Psoas muscle (tissue), 8 donors: ENCODE data around the gene TBX18. TPM values are rescaled to one million over a fixed set of nuclear protein-coding genes. Genes with fewer than 3 reads are reported as not detected.

ENCODE experiments used
- ATAC-seq, 4 donors: fragments of 200-7000 bp; cut with Tn5 transposase; one replicate each; pipeline ENCODE4 v1.9.1; 2020; ENCODE audit warnings: moderate library complexity in 3 of 4, mild to moderate bottlenecking in 2 of 4
- DNase-seq, 2 donors: peaks; one replicate each; pipeline ENCODE4 v3.0.0-alpha.2; 2020
- H3K27ac ChIP-seq: fragments of 200-600 bp; one replicate; pipeline ENCODE4 v1.8.0; 2022
- H3K27me3 ChIP-seq, 3 donors: fragments of 200-600 bp in 1 of 3; one replicate each; pipeline versions ENCODE4 v1.6.1 to v1.8.0; 2013 to 2022; ENCODE audit warnings: low read length in 2 of 3, mild to moderate bottlenecking in 2 of 3, moderate library complexity in 1 of 3; ENCODE audit not compliant: insufficient read depth in 3 of 3
- H3K36me3 ChIP-seq, 2 donors: fragments of 200-600 bp in 1 of 2; one replicate each; pipeline versions ENCODE4 v1.6.1 to v1.8.0; 2013 to 2022; ENCODE audit warnings: low read depth in 1 of 2, mild to moderate bottlenecking in 1 of 2, moderate library complexity in 1 of 2; ENCODE audit not compliant: insufficient read depth in 1 of 2
- H3K4me1 ChIP-seq: fragments of 200-600 bp; one replicate; pipeline ENCODE4 v1.8.0; 2022
- H3K4me3 ChIP-seq: fragments of 200-600 bp; one replicate; pipeline ENCODE4 v1.8.0; 2022; ENCODE audit warnings: mild to moderate bottlenecking
- H3K9me3 ChIP-seq: fragments of 200-600 bp; one replicate; pipeline ENCODE4 v1.8.0; 2022
- WGBS, 3 donors: extraction: QIAGEN DNeasy Blood & Tissue Kit; methylation state at CpG; one replicate each; pipeline versions ENCODE4 v1.1.6 to v1.1.7; 2013; 5-methylcytosine and 5-hydroxymethylcytosine counted together
- intact Hi-C, 2 donors: fragments of 100-400 bp; cut with DNase I; formaldehyde crosslinking; loops; one replicate each; pipeline versions ENCODE4 v1.11.0 to v1.14.2; 2022
- polyA plus RNA-seq, 3 donors: library from polyadenylated mRNA; stranded (reverse); fragments of 200-250 nt; gene quantifications; one replicate each; pipeline ENCODE4 v1.2.3, GENCODE V29; 2013
- total RNA-seq, 4 donors: library from RNA; stranded (reverse); fragmentation: NEBNext Ultra II Directional in 2 of 4; extraction: Animal tissue kit (Norgen Biotek cat#: 25700) in 2 of 4; gene quantifications; one replicate each; pipeline versions ENCODE4 v1.2.1 to v1.2.4, GENCODE V29; 2021 to 2023
- TF ChIP-seq, protein P1 (sequence below): fragments of 200-600 bp; IDR thresholded peaks from one replicate; pipeline ENCODE4 v1.8.0; 2022; ENCODE audit warnings: antibody characterized with exemption
- donor health status: healthy with polysubstance abuse.
- donor health status: DM: no; HTN: no; CAD: no; lungs with moderate emphysema.
- donor health status: Bipolar disorder and iron deficiency.
- donor health status: healthy.
- donor health status: DM: yes; HTN: yes; CAD: no.
- donor health status: DM: no; HTN: no; CAD: no.
- donor health status: DM: no; HTN: no; CAD: no.
- donor health status: DM: yes; HTN: yes; CAD: no.

Gene TBX18
- total and polyA plus RNA-seq, 7 donors = 0.24 to 1.0 (median 0.55) TPM

DNA sequence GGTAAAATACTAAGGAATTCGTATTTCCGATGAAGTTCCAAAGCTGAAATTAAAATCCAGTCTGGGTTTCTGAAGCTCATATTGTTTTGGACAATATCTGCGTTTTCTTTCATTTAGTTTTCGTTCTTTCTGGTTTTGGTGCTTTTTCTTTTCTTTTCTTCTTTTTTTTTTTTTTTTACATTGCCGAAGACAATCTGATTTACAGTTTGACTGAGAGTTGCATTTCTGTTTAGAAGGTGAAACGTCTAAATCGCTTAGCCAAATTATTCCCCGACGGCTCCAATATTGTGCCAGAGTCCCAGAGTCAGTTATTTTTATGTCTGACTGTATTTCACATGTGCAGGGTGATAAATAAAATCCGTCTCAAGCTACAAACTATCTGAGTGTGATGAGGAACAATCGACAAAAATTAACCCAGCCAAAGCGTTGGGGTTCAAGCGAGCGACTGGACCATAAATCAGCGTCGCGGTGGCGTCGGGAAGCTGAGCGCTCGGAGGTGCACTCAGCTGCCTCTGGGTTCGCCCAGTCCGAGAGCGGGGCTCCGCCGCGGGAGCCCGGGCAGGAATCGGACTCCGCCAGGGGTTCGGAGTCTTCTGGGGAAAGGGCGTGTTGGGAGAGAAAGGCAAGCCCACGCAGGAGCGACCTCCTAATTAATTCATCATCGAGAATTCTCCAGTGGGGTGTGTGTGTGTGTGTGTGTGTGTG, 8.2 kb upstream of the TBX18 start:
- WGBS, 3 donors = 10 to 12% (median 11%) methylated on average over 35 of the region's 35 CpGs
- ATAC-seq = no peak
- Histone ChIP-seq H3K27ac (no peak overlapping the region), H3K36me3 (no peaks in the 10 kb centered on the region), H3K4me3 (no peak overlapping the region), H3K4me1 (peaks cover 10% of the 10 kb centered on the region), H3K27me3 (peaks cover 17 to 99% (median 23%) of the 10 kb centered on the region in 3 donors), H3K9me3 (no peaks in the 10 kb centered on the region)
- TF ChIP-seq, protein P1, sequence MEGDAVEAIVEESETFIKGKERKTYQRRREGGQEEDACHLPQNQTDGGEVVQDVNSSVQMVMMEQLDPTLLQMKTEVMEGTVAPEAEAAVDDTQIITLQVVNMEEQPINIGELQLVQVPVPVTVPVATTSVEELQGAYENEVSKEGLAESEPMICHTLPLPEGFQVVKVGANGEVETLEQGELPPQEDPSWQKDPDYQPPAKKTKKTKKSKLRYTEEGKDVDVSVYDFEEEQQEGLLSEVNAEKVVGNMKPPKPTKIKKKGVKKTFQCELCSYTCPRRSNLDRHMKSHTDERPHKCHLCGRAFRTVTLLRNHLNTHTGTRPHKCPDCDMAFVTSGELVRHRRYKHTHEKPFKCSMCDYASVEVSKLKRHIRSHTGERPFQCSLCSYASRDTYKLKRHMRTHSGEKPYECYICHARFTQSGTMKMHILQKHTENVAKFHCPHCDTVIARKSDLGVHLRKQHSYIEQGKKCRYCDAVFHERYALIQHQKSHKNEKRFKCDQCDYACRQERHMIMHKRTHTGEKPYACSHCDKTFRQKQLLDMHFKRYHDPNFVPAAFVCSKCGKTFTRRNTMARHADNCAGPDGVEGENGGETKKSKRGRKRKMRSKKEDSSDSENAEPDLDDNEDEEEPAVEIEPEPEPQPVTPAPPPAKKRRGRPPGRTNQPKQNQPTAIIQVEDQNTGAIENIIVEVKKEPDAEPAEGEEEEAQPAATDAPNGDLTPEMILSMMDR = no peak
- no peak for DNase-seq
- intact Hi-C loops = no loop called here

DNA sequence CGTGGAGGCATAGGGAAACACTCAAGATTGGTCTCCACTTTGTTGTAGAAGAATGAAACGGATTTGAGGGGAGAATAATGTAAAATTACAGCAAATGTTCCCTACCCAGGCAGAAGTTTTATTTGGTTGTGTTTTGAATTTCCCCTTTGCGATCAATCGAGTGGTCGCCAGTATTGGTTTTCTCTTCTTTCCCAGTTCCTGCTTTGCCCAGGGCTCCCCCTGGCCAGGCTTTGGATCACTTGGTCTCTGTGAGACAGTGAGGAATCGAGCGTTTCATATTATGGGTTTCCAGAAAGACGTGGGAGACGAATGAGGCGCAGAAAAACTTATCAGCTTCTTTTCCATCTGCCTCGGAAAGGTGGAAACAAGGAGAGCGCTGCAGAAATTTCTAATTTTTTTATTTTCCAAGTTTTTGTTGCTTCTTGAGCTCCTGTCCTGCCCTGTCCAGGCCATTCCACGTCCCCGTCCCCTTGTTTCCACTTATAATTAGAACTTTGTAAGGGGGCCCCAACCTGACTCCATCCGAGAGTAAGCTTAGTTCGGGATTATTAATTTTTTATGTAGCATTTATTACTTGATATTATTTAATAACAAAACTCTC, 7.5 kb upstream of the TBX18 start:
- Histone ChIP-seq H3K27me3 (peaks cover 21 to 99% (median 22%) of the 10 kb centered on the region in 3 donors), H3K4me3 (no peak overlapping the region)
- intact Hi-C loops = no loop called here

DNA sequence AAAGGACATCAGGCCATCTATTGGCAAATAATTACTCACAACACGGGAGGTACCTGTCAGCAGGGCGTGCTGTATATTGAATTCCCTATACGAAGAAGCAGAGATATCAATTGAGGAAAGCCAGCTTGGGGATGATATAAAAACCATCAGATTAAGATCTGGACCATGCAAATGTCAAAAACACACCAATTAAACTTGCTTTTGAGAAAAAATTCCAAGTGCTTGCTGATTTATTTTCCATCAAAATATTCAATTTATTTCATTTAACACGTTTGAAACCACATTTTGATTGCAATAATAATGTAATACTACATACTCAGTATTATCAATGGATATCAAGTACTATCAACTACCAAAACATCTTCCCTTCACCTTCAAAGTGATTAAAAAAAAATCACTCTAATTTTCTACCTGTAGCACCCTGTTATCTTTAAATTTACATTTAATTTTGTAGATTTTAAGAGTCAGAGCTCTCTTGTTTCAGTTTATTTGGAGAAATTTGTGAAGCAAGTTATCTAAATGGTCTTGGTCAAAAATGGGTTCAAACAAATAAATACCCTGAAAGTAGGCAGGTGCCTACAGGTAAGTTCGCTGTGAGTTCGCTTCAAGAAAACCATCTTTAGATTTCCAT, 6.8 kb upstream of the TBX18 start:
- 21 to 30% (median 25%) methylated on average over 6 of the region's 6 CpGs for WGBS, 3 donors

More for the DNA sequence above, 7.5 kb upstream of the TBX18 start:
- Histone ChIP-seq H3K9me3 (no peaks in the 10 kb centered on the region), H3K36me3 (no peaks in the 10 kb centered on the region), H3K4me1 (peaks cover 10% of the 10 kb centered on the region), H3K27ac (no peak overlapping the region)
- 19 to 26% (median 22%) methylated on average over 16 of the region's 16 CpGs for WGBS, 3 donors
- DNase-seq (no peak), ATAC-seq (no peak)
- TF ChIP-seq, protein P1 = no peak

DNA sequence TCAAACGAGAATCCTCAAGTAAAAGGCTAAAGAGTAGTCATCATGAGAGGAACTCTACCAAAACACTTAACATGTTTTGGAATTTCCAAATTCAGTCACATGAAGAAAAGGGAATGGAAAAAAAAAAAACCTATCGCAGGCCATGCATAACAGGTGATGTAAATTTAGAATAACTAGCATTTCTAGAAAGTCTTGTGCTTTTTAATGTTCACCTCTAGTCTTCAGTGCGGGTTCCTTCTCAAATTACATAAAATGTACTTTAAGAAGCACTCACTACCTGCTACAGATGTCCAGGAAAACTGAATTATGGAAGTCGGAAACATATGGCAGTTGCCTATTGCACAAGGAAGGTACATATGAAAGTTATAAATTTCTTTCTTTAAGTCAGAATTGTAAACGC, 6.1 kb upstream of the TBX18 start:
- no peaks in the 10 kb centered on the region for H3K36me3 ChIP-seq
- H3K4me3 ChIP-seq = no peak overlapping the region
- no peak for DNase-seq
- H3K27ac ChIP-seq = no peak overlapping the region
- H3K27me3 ChIP-seq = peaks cover 21 to 99% (median 32%) of the 10 kb centered on the region in 3 donors
- H3K4me1 ChIP-seq = peaks cover 10% of the 10 kb centered on the region
- H3K9me3 ChIP-seq = no peaks in the 10 kb centered on the region
- TF ChIP-seq, protein P1 = no peak
- 36 to 45% (median 36%) methylated on average over 5 of the region's 5 CpGs for WGBS, 3 donors
- intact Hi-C loops = no loop called here
- no peak for ATAC-seq

More for the DNA sequence above, 6.8 kb upstream of the TBX18 start:
- Histone ChIP-seq H3K4me3 (no peak overlapping the region), H3K36me3 (no peaks in the 10 kb centered on the region), H3K4me1 (peaks cover 10% of the 10 kb centered on the region), H3K27me3 (peaks cover 21 to 99% (median 26%) of the 10 kb centered on the region in 3 donors), H3K27ac (no peak overlapping the region), H3K9me3 (no peaks in the 10 kb centered on the region)
- DNase-seq (no peak), ATAC-seq (no peak)
- TF ChIP-seq, protein P1 = no peak
- intact Hi-C loops = no loop called here
